Urothelium cell line (cell line): ENCODE data around the gene AKAP8.
"Not testable (repeated sequence)": the region's sequence is repeated elsewhere in the genome, so short reads cannot be mapped to it uniquely, and the experiment has no call there.

Source experiments
- DNase-seq: peaks from one replicate; pipeline ENCODE4 v3.0.0; 2011; ENCODE audit warnings: low spot score, mixed read lengths
- FAIRE-seq: peaks from 2 replicates; lab custom pipeline; 2011; peaks lifted over from hg19 to GRCh38; lab: Jason Lieb, UNC

AKAP8 gene

DNA sequence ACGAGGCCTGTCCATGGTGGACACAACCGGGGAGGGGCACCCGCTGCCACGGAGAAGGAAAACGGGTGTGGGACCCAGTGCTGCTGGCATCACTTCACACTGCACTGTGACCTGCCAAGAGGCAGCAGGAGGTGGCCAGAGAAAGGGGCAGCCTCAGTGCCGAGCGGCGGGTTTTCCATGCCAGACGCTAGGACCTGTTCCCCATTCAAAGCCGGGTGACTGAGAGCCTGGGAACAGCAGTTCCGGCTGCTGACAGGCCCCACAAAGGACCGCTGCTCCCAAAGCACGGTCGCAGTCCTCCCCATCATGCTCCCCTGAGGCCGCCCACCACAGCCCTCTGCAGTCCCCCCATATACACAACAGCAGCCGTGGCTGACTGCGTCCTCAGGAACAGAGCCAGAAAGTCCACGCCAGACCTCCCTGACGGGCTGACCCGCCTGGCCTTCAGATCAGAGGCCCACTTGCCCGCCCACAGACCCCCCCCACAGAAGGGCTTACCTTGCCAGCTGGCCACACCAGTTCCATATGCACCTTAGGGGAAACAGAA is 5.4 kb downstream of the AKAP8 start:
- FAIRE-seq (no peak), DNase-seq (no peak)

DNA sequence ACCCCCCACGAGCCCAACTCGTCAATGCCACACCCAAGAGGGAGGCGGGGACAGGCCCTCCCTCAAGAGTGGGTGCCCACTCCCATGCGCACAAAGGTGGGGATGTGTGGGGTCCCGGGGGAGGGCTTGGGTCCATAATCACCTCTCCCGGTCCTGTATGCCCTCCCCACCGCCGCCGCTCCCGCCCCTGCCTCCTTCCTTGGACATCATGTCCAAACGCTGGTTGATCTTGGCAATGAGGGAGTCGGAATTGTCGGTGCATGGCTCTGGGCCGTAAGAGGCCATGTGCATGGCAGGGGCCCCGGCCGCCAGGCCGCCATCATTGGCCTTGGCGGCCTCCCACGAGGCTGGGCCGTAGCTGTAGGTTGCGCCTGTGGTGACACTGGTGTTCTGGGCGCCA is 5.9 kb downstream of the AKAP8 start:
- DNase-seq = no peak
- no peak for FAIRE-seq

- DNase-seq = no peak
- no peak for FAIRE-seq
Observed at GRCh38 chr19:15372891-15373301, 6.7 kb downstream of the AKAP8 start.

- FAIRE-seq (no peak), DNase-seq (no peak)
Observed at GRCh38 chr19:15372470-15372869, 7.1 kb downstream of the AKAP8 start.

DNA sequence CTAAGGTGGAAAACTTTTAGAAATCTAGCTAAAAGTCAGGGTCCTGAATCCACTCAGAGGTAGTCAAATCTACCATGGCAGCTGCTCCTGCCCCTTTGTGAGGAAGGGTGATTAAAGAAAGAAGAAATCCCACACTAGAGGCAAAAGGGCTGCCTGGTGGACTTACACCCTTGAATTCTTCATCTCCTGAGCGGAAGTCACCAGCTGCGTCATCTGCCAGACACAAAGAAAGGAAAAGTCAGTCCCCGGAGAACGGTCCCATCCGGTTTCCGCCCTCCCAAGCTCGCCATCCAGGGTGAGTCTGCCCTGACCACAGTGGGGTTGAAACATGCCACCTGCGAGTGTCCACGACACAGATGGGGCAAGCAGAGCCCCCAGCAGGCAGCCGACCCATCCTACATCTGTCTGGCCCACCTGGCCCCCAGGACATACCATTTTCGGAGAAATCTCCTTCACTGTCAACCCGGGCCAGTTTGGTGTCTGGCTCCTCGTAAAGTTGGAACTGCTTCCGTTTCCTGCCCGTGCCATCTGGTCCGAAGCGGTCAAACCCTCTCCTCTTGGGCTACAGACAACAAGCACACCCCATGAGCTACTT is 7.7 kb downstream of the AKAP8 start:
- no peak for FAIRE-seq
- no peak for DNase-seq

DNA sequence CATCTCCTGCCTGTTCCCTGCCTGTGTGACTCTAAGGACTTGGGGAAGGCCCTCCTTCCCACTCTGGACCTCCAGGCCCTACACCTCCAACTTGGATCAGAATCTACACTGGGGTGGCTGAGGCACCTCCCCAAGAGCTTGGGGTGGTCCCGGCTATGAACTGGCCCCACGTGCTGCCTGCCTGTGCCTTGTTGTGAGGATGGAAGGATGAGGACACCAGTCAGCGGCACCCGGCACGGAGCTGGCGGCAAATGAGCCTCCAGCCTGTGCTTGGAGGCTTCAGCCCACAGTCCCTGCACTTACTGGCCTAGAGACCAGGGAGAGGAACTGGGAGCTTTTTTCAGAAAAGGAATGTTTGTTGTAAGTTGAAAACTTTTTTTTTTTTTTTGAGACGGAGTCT is 8.5 kb downstream of the AKAP8 start:
- DNase-seq (no peak), FAIRE-seq (no peak)

DNA sequence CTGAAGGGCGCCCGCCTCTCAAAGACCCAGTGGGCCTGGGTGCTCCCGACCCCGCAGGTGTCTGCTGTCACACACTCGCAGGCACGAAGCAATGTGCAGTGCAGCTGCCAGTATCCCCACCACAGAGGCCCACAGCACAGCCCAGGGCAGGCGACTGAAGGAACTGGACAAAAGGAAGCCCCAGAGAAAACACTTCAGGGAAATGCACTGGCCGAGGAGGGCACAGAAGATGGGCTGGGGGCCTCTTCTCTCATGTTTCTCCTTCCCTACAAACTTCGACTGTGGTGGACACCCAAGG is 10.0 kb downstream of the AKAP8 start:
- FAIRE-seq (no peak), DNase-seq (no peak)

DNA sequence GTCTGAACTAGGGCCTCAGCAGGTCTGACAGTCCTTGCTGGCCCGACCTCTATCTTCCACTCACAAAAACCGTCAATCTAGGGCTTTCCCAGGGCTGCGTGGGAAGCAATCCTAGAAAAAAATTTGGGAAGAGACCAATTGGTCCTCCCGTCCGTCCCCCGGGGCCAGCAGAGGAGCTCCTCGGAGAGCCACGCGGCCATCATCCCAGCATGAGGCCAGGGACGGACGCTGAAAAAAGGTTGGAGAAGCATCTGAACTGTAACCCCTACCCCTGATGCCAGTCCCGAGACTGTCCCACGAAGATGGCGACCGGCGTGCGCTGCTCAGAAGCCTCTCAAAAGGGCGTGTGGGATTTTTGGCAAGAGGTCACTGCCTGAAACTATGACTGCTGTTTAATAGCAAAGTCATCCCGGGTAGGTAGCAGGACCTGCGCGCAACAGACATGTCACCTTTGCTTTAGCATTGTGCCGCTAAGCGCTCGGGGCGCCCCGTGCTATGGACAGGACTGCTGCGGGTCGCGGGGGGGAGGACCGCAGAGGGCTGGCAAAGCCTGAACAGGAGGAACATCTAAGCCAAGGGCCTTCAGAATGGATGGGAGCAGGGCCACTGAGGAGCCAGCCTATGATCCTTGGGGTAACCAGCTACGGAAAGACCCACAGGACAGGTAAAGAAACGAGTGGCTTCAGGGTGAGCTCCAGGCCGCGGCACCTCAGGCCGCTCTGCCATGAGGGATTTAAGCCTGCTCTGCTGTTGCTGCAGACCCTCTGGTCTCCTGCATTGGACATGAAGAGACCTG is 10.6 kb downstream of the AKAP8 start:
- no peak for DNase-seq

GRCh38 chr19:15368051-15368632 is 11.4 kb downstream of the AKAP8 start:
- no peak for FAIRE-seq
- DNase-seq = no peak

More for the DNA sequence above, 10.6 kb downstream of the AKAP8 start:
- FAIRE-seq = no peak

GRCh38 chr19:15367439-15367838 is 12.1 kb downstream of the AKAP8 start:
- no peak for FAIRE-seq
- DNase-seq = no peak

DNA sequence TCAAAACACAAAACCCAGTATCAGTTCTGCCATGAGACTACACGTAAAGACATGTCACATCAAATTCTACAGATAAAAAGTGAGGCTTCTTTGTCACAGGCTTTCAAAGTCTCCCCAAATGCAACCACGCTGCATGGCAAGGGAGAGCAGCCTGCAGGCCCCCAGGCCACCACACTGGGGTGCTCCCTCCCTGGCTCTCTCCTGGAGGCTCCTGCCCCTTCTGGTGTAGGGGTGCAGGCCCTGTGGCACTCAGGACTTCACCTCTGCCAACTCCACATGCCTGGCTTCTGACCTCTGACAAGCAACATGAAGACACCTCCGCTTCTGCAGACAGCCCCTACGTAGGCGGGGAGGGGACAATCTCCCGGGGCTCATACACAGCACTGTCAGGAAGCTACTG is 14.3 kb downstream of the AKAP8 start:
- DNase-seq (no peak), FAIRE-seq (no peak)

GRCh38 chr19:15363791-15364190 is 15.8 kb downstream of the AKAP8 start:
- not testable (repeated sequence) for FAIRE-seq, DNase-seq

DNA sequence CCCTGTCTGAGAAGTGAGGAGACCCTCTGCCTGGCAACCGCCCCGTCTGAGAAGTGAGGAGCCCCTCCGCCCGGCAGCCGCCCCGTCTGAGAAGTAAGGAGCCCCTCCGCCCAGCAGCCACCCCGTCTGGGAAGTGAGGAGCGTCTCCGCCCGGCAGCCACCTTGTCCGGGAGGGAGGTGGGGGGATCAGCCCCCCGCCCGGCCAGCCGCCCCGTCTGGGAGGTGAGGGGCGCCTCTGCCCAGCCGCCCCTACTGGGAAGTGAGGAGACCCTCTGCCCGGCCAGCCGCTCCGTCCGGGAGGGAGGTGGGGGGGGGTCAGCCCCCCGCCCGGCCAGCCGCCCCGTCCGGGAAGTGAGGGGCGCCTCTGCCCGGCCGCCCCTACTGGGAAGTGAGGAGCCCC is 16.5 kb downstream of the AKAP8 start:
- FAIRE-seq, DNase-seq: not testable (repeated sequence)

- FAIRE-seq, DNase-seq: not testable (repeated sequence)
Observed at GRCh38 chr19:15360015-15360414, 19.6 kb downstream of the AKAP8 start.

DNA sequence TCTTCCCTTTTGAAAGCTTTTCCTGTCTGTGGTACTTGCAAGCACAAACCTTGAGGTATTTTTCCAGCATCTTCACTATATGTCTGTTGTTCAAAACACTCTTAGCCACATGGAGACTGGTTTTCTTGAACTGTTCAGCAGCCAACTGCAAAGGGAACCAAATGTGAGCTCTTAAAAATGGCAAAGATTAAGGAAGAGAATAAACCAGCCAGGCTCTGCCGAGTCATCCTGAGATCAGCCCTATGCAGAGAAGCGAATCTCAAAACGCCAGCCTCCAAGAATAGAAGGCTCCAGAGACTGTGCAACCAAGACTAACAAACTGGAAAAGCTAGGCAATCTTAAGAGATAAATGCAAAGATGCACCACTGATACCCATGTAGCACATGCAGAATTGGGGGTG is 20.7 kb downstream of the AKAP8 start:
- no peak for DNase-seq
- FAIRE-seq = no peak

- FAIRE-seq (no peak), DNase-seq (no peak)
Observed at GRCh38 chr19:15357906-15358305, 21.7 kb downstream of the AKAP8 start.

GRCh38 chr19:15354566-15355296 is 24.9 kb downstream of the AKAP8 start:
- no peak for DNase-seq
- no peak for FAIRE-seq

DNA sequence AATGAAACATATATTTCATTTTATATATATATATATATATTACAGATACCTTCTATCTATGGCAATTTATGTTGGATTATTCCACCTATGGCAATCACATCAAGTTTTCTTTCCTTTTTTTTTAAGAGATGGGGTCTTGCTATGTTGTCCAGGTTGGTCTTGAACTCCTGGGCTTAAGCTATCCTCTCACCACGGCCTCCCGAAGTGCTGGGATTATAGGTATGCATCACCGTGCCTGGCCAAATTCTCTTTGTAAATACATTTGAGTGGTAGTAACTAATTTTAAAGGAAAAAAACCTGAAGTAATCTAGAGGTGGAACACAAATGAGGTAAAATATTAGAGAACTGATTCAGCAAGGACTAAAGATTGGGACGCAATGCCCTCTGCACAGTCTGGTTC is 25.7 kb downstream of the AKAP8 start:
- DNase-seq (no peak), FAIRE-seq (no peak)

- DNase-seq, FAIRE-seq: not testable (repeated sequence)
Observed at GRCh38 chr19:15352535-15352934, 27.1 kb downstream of the AKAP8 start.

DNA sequence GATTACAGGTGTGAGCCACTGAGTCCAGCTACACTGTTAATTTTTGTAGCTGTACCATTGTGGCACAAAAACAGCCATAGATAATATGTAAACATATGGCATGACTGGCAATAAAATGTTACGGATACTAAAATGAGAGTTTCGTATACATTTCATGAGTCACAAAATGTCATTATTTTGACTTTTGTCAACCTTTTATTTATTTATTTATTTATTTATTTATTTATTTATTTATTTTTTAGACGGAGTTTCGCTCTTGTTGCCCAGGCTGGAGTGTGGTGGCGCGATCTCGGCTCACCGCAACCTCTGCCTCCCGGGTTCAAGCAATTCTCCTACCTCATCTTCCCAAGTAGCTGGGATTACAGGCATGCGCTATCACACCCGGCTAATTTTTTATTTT is 38.3 kb downstream of the AKAP8 start:
- not testable (repeated sequence) for DNase-seq, FAIRE-seq

DNA sequence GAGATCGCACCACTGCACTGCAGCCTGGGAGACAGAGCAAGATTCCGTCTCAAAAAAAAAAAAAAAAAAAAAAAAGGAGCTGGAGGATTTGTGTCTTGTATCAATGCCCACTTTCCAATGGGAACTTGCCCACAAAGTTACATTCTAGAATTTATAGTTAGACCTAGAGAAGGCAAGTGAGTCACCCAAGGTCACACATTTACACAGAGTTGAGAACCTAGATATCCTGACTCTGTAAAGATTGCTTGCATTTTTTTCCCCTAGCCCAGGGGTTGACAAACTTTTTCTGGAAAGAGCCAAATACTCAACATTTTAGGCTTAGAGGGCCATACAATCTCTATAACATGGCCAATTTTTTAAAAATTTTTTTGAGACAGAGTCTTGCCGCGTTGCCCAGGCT is 39.5 kb downstream of the AKAP8 start:
- DNase-seq (no peak), FAIRE-seq (no peak)
